ENCODE results near the gene PORCN.

Gene PORCN

DNA sequence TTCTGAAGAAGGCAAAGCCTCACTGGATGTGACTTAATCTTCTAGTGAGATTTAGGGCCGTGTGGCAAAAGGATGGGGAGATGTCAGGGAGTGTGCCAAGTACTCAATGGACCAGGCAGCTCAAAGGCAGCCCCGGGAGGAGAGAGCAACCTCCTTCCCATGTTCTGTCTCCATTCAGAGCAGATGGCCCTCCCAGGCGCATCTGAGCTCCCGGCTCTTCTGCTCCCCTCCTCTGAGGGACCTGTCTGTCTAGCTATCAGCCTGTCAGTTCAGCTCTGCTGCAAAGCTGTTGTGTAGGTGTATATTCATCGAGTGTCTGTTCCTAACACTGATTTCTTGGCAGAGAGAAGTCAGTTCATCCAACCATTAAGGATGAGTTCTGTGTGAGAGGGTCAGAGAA is 10.9 kb upstream of the PORCN start:
- TF ChIP-seq, protein P1, sequence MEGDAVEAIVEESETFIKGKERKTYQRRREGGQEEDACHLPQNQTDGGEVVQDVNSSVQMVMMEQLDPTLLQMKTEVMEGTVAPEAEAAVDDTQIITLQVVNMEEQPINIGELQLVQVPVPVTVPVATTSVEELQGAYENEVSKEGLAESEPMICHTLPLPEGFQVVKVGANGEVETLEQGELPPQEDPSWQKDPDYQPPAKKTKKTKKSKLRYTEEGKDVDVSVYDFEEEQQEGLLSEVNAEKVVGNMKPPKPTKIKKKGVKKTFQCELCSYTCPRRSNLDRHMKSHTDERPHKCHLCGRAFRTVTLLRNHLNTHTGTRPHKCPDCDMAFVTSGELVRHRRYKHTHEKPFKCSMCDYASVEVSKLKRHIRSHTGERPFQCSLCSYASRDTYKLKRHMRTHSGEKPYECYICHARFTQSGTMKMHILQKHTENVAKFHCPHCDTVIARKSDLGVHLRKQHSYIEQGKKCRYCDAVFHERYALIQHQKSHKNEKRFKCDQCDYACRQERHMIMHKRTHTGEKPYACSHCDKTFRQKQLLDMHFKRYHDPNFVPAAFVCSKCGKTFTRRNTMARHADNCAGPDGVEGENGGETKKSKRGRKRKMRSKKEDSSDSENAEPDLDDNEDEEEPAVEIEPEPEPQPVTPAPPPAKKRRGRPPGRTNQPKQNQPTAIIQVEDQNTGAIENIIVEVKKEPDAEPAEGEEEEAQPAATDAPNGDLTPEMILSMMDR (IDR thresholded peaks at IDR 0.05; ENCODE audit: low read depth, low read length): no peak
- H3K4me3 ChIP-seq (ENCODE audit: low read depth, low read length): no peak overlapping the region

DNA sequence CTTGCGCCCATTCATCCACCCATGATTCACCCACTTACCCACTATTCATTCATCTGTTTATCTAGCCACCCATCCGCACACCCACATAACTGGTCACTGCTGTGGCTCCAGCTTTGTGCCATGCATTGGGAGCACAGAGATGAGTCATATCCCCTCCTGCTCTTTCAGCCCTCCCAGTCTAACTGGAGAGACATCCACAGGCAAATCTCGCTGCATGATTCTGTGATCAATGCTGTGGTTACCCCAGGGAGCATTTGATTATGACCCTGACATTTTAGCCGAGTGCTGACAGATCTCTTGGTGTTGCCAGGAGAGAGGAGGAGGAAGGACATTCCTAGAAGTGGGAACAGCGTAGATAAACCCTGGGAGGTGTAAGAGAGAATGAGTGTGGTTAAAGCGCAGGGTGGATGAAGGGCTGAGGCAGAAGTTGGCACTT is 10.4 kb upstream of the PORCN start:
- TF ChIP-seq, protein P1 (IDR thresholded peaks at IDR 0.05; ENCODE audit: low read depth, low read length): no peak
- H3K4me3 ChIP-seq (ENCODE audit: low read depth, low read length): no peak overlapping the region

DNA sequence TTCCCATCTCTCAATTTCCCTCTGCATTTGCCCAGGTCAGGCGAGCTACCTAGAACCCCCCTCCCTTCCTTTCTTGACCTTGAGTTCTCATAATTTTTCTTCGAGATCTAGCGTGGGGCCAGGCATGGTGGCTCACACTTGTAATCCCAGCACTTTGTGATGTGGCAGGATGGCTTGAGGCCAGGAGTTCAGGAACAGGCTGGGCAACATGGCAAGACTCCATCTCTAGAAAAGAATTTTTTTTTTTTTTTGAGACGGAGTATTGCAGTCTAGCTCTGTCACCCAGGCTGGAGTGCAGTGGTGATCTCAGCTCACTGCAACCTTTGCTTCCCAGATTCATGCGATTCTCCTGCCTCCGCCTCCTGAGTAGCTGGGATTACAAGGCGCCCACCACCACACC is 4.5 kb upstream of the PORCN start:
- TF ChIP-seq, protein P1 (IDR thresholded peaks at IDR 0.05; ENCODE audit: low read depth, low read length): no peak
- no peak overlapping the region for H3K4me3 ChIP-seq (ENCODE audit: low read depth, low read length)

DNA sequence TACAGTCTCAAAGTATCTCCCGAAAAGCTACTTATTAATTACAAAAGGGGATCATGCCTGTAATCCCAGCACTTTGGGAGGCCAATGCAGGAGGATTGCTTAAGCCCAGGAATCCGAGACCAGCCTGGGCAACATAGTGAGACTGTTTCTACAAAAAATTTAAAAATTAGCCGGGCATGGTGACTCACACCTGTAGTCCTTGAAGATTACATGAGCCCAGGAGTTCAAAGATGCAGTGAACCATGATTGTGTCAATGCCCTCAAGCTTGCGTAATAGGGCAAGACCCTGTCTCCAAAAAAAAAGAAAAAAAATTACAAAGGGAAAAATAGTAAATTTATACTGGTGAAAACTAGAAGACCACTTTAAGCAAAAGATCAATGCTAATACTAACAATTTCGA is 3.3 kb upstream of the PORCN start:
- H3K4me3 ChIP-seq (ENCODE audit: low read depth, low read length): no peak overlapping the region
- TF ChIP-seq, protein P1 (IDR thresholded peaks at IDR 0.05; ENCODE audit: low read depth, low read length): no peak

DNA sequence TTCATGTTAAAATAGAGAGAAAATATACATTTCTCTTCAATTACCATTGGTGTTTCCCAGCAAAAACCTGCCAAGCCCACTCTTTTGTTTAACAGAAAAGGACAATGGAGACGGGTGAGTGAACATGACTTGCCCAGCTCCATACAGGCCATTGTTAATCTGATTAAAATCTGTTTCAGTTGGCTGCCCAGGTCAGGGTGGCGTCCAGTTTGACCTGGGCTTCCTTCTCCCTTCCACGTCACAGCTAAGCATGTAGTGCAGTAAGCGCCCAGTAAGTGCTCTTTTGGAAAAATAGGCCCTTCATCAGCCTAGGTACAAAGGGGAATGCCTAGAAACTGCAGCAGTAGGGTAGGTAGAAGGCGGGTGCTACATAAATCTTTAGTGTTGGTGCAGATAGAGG is 1.5 kb upstream of the PORCN start:
- no peak overlapping the region for H3K4me3 ChIP-seq (ENCODE audit: low read depth, low read length)
- TF ChIP-seq, protein P1 (IDR thresholded peaks at IDR 0.05; ENCODE audit: low read depth, low read length): no peak

DNA sequence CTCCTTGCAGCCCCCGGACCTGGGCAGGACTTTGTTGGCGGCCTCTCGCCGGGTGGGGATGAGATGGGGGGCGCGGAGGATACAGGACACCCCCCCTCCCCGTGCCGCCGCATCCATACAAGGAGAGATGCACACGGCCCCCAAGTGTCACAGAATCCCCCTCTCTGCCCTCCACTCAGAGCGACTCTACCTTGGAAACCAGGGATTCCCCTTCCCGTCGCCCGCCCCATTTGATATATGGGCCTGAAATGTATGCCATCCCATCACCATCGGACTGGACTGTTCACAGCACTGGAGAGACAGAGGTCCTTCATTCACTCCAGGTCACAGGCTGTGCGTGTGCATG is 426 bp downstream of the PORCN start:
- H3K4me3 ChIP-seq (ENCODE audit: low read depth, low read length): peak overlapping the region; percentile 71
- TF ChIP-seq, protein P1 (IDR thresholded peaks at IDR 0.05; ENCODE audit: low read depth, low read length): no peak

DNA sequence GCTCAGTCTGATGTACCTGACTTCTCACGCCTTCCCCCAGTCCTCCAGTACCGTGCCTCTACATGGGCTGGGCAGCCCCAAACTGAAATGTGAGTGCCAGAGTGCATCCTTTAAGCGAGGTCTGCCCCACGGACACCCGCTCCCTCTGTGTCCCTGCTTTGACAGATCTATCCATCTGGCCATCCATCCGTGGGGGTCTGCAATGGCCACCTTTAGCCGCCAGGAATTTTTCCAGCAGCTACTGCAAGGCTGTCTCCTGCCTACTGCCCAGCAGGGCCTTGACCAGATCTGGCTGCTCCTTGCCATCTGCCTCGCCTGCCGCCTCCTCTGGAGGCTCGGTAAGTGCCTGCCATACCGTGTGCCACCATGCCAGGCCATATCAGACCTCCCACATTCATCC is 827 bp downstream of the PORCN start:
- peak overlapping the region; percentile 71 for H3K4me3 ChIP-seq (ENCODE audit: low read depth, low read length)
- TF ChIP-seq, protein P1 (IDR thresholded peaks at IDR 0.05; ENCODE audit: low read depth, low read length): no peak

Data from WI38 (cell line).